GM12873 (cell line): Measurements from ENCODE around the gene SCN2A.

Experiments
- TF ChIP-seq, protein P1 (sequence below): IDR thresholded peaks from 2 replicates; pipeline ENCODE4 v1.5.1; 2012; ENCODE audit warnings: low read depth, mild to moderate bottlenecking, moderate library complexity, low read length, control low read depth; ENCODE audit not compliant: insufficient read depth; ENCODE audit errors: missing control alignments

Gene SCN2A

DNA sequence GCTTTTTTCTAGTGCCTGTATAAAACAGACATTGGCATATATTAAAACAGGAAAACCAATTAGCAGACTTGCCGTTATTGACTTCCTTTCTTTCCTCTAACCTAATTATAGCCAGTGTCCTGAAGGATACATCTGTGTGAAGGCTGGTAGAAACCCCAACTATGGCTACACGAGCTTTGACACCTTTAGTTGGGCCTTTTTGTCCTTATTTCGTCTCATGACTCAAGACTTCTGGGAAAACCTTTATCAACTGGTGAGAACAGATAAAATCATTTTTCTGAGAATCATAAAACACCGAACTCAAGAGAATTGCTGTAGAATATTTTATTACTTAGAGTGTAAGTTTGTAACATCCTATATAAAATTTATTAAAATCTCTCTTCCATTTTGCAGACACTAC lies 74.3 kb downstream of the SCN2A start:
- TF ChIP-seq, protein P1, sequence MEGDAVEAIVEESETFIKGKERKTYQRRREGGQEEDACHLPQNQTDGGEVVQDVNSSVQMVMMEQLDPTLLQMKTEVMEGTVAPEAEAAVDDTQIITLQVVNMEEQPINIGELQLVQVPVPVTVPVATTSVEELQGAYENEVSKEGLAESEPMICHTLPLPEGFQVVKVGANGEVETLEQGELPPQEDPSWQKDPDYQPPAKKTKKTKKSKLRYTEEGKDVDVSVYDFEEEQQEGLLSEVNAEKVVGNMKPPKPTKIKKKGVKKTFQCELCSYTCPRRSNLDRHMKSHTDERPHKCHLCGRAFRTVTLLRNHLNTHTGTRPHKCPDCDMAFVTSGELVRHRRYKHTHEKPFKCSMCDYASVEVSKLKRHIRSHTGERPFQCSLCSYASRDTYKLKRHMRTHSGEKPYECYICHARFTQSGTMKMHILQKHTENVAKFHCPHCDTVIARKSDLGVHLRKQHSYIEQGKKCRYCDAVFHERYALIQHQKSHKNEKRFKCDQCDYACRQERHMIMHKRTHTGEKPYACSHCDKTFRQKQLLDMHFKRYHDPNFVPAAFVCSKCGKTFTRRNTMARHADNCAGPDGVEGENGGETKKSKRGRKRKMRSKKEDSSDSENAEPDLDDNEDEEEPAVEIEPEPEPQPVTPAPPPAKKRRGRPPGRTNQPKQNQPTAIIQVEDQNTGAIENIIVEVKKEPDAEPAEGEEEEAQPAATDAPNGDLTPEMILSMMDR, result no peak

DNA sequence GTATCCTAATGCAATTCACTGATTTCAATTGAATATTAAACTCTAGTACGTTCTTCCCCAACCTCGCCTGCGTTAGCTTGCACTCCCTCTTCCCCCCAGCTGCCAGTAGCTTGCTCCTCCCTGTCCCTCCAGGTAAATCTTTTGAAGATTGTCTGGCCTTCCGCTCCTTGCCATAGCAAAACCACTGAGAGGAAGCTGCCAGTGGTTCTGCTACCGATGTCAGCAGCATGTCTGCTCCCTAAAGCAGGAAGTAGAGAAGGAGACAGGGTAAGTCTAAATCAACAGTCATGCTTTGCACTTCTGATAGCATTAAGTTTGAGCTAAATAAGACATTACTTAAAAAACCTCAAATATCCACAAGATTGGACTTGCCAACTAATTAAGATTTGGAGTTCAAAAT lies 89.1 kb downstream of the SCN2A start:
- TF ChIP-seq, protein P1, result no peak

DNA sequence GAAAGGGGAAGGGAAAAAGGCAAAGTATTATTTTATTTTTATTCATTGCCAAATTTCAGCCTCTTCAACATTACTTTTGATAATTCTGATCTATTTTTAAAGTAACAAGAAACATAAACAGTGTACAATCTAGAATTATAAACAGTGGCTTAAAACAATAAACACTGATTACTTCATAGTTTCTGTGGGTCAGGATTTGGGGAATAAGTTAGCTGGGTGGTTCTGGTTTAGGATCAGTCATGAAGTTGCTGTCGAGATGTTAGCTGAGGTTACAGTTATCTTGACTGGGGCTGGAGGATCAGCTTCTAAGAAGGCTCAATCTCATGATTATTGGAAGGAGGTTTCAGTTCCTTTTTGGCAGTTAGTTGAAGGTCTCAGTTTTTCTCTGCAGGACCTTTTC lies 109.2 kb downstream of the SCN2A start:
- TF ChIP-seq, protein P1, result no peak

DNA sequence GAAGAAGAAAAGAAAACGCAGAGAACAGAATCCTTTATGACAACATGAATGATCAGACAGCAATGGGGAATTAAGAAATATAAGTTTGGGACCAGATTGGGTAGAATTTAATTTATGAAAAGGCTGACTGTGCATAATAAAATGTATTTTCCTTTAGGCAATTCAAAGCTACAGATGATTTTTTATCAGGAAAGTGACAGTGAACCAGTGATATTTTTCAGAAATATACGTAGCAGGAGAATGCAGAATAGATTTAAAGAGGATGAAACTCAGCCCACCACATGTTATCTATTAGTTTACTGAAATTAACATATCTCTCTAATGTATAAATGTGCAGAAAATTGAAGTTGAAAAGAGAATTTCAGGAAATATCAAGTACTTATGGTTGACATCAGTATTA lies 110.0 kb downstream of the SCN2A start:
- TF ChIP-seq, protein P1, result no peak

DNA sequence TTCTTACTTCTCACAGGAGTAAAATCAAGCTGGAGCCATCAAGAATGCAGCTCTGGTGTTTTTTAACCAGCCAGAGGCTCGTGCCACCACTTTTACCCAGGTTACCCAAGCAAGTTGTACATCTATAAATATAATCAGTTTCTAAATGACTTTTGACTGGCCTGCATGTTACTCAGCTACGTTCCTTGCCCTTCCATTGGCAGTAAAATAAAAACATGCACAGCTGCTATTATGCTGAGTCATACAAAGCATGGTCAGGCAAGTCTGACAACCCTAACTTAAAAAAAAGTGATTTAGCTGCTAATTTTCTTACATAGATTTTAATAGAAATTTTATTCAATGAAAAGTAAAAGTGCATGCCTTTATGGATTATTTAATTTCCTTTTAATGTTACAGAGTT lies 118.5 kb downstream of the SCN2A start:
- TF ChIP-seq, protein P1, result no peak

DNA sequence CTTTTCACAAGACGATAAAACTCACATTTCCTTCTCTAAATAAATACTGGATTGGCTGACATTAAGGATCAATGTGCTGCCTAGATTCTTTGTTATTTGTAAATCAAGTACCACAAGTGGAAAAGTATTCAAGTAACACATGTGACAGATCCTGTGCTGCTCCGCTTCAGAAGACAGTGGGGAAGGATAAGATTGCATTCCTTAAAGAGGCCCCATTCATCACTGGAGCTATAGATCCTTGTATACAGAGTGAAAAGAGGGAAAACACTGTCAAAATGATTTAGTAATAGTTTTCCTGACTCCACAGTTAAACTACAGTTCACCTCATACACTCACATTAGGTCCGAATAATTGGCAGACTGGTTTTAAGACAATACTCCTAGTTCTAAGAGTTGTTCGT lies 122.3 kb downstream of the SCN2A start:
- TF ChIP-seq, protein P1, result no peak

DNA sequence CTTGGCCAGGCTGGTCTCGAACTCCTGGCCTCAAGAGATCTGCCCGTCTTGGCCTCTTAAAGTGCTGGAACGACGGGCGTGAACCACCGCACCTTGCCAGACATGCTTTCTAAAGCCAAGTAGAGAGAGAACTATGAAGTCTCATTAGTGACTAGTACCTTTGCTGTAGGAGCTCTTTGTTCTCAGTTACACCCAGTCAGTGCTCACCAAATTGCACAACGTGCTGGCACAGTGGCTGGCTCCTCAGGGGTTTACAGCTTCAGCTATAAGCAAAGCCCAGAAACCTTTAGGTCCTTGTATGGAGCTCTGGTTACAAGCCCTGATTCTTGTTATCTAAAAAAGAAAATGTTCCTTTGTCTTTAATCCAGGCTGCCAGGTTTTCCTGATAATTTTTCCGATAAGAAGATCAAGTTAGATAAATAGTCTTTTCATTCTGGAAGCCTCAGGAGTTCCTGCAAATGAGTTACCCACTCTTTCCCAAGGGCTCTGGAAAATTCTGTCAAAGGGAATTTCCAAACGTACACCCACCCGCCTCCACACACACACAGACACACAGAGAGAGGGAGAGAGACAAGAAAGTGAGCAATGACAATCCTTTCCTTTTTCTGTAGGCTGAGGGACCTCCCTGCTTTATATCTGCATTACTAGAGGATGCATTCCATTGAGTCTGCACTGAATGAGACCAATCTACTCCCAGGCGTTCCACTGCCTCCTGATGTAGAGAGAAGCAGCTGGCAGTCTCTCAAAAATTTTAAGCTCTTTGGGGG lies 130.1 kb downstream of the SCN2A start:
- TF ChIP-seq, protein P1, result no peak
